ENCODE results near the gene HLF. TPM values are rescaled to one million over a fixed set of nuclear protein-coding genes. Genes with fewer than 3 reads are reported as not detected.

The HLF gene
- total RNA-seq, 2 experiments from 2014 or later: 0.95 to 1.0 TPM

GRCh38 chr17:55254375-55254774 lies 10.4 kb upstream of the HLF start:
- ATAC-seq (no peak), DNase-seq (no peak)
- Mint-ChIP-seq H3K27me3 (peaks cover 13% of the 10 kb centered on the region), H3K27ac (no peak overlapping the region), H3K9me3 (ENCODE audit: low read depth) (no peaks in the 10 kb centered on the region), H3K4me3 (no peak overlapping the region), H3K36me3 (ENCODE audit: low read depth) (no peaks in the 10 kb centered on the region), H3K4me1 (no peaks in the 10 kb centered on the region)
- ChIA-PET CTCF (interaction anchor here (0.7 kb wide), 1 partner anchor 24 kb away, joined by 4 read pairs; no protein-coding TSS in a partner anchor), POLR2A (no interaction called here)
- intact Hi-C loops (cut with DNase I, micrococcal nuclease): no loop called here

DNA sequence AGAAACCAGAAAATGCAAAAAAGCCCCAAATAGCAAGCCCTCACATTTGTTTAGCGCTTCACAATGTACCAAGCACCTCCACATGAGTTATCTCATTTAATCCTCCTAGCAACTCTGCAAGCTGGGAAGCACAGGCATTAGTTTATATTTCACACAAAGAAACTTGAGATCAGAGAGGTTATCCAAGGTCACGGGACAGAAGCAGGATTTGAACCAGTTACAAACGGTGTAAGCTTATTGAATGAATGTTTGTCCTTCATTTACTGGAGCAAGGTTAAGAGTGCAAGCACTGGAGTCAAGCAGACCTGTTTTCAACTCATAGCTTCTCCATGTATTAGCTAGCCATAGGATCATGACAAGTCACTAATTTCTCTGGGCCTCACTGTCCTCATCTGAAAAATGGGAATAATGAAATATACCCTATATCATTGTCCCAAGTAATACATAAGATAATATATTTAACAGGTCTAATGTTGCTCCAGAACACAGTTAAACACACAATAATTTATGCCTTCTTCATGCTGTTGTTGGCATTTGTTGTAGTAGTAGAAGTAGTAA lies 6.1 kb upstream of the HLF start:
- Mint-ChIP-seq H3K27me3 (peaks cover 39% of the 10 kb centered on the region), H3K9me3 (ENCODE audit: low read depth) (no peaks in the 10 kb centered on the region), H3K4me3 (no peak overlapping the region), H3K27ac (no peak overlapping the region), H3K4me1 (peaks cover 4% of the 10 kb centered on the region), H3K36me3 (ENCODE audit: low read depth) (no peaks in the 10 kb centered on the region)
- CTCF ChIA-PET: interaction anchor here (0.7 to 1.2 kb wide), 2 partner anchors 17 to 90 kb away, joined by 3 read pairs; no protein-coding TSS in a partner anchor
- POLR2A ChIA-PET: interaction anchor here (0.6 kb wide), 1 partner anchor 9 kb away, joined by 3 read pairs; no protein-coding TSS in a partner anchor
- intact Hi-C loops (cut with DNase I, micrococcal nuclease): no loop called here
- ATAC-seq: no peak
- DNase-seq: no peak

DNA sequence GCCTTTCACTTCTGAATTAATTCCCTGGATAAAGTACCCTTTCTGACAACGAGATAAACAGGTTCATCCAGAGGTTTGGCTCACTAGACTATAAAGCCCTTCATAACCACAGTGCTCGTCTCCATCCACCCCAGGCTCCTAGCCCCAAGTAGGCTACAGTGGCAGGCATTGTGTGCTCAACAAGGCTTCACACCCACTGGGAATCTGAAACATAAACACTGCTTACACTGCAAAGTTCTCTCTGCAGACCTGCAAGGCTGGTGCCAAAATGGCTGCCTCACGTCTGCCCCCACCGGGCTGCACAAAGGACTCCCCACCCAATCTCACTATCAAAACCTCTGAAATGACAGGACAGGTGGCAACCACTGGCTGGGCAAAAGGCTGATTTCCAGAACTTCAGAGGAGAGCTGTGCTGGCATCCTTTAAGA lies 5.1 kb upstream of the HLF start:
- Mint-ChIP-seq H3K36me3 (ENCODE audit: low read depth) (no peaks in the 10 kb centered on the region), H3K9me3 (ENCODE audit: low read depth) (no peaks in the 10 kb centered on the region), H3K4me3 (no peak overlapping the region), H3K27me3 (peaks cover 48% of the 10 kb centered on the region), H3K27ac (no peak overlapping the region), H3K4me1 (peaks cover 13% of the 10 kb centered on the region)
- ATAC-seq (no peak), DNase-seq (no peak)
- POLR2A ChIA-PET: no interaction called here
- CTCF ChIA-PET: interaction anchor here (1.2 kb wide), 1 partner anchor 89 kb away, joined by 3 read pairs; no protein-coding TSS in a partner anchor
- intact Hi-C loops (cut with DNase I, micrococcal nuclease): loop anchor here in 1 of 2 experiments (10.0 kb wide), 1 partner anchor 155 kb away; no protein-coding TSS in a partner anchor

DNA sequence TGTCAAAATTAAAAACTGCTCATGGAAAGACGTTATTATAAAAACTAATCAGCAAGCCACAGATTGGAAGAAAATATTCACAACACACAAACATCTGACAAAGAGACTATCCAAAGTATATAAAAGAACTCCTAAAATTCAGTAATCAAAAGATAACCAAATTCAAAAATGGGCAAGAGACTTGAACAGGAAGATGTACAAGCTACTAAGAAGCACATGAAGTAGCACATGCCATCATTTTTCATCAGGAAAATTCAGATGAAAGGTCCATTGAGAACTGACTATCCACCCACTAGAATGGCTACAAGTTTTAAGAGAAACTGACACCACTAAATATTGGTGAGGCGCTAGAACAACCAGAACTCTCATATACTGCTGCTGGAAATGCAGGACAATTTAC lies 3.4 kb upstream of the HLF start:
- H3K4me1 Mint-ChIP-seq: peaks cover 16% of the 10 kb centered on the region
- DNase-seq: no peak
- ChIA-PET CTCF (no interaction called here), POLR2A (no interaction called here)
- H3K9me3 Mint-ChIP-seq (ENCODE audit: low read depth): no peaks in the 10 kb centered on the region
- H3K27me3 Mint-ChIP-seq: peaks cover 52% of the 10 kb centered on the region
- intact Hi-C loops (cut with DNase I, micrococcal nuclease): loop anchor here in 1 of 2 experiments (10.0 kb wide), 1 partner anchor 153 kb away; no protein-coding TSS in a partner anchor
- no peak for ATAC-seq
- H3K27ac Mint-ChIP-seq: no peak overlapping the region
- no peaks in the 10 kb centered on the region for H3K36me3 Mint-ChIP-seq (ENCODE audit: low read depth)
- no peak overlapping the region for H3K4me3 Mint-ChIP-seq

DNA sequence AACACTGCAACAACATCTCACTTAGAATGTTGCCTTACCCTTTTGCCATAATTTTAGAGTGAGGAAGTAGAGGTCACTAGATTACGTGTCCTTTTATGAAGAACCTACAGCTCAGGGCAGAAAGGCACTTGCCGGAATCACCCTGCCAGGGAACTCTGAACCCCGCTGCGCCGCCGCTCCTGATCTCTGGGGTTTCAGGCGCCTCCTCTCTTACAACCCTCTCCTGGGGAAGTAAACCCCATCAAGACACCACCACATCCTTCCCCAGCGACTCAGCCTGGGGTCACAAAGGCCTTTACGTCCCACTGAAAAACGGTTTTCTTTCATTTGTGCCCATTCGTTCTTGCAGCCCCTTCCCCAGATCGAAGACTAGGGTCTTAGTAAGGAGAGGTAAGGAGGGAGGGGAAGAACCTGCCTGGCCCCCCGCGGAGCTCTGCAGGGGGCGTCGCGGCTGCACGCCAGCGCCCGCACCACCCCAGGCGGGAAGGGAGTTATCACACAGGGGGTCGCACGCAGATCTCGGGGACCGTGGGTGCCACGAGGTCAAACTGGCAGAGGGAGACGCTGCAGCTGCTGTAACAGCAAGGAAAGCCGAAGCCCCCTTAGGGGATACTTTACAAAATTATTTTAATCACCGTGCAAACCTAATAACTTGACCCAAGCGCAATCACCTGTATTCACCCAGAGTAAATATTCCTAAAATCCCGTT lies 1.0 kb upstream of the HLF start:
- Mint-ChIP-seq H3K9me3 (ENCODE audit: low read depth) (no peaks in the 10 kb centered on the region), H3K36me3 (ENCODE audit: low read depth) (no peaks in the 10 kb centered on the region), H3K4me3 (peak overlapping the region; percentile 31), H3K4me1 (peaks cover 16% of the 10 kb centered on the region), H3K27me3 (peaks cover 58% of the 10 kb centered on the region), H3K27ac (no peak overlapping the region)
- ChIA-PET CTCF (interaction anchor here (0.6 to 1.2 kb wide), 3 partner anchors 8 to 94 kb away, joined by 3 read pairs; no protein-coding TSS in a partner anchor), POLR2A (no interaction called here)
- intact Hi-C loops (cut with DNase I, micrococcal nuclease): loop anchor here (1.0 to 10.0 kb wide), 5 partner anchors 21 to 295 kb away; partner anchors contain the start of genes COX11 (in 1 of the 2) and STXBP4 (in 1 of the 2)
- ATAC-seq: no peak
- DNase-seq: peak; percentile 24

GRCh38 chr17:55264278-55264644 lies 499 bp upstream of the HLF start:
- no peak overlapping the region for H3K27ac Mint-ChIP-seq
- DNase-seq (peak; percentile 7), ATAC-seq (peak; percentile 13)
- CTCF ChIA-PET: interaction anchor here (0.6 to 1.2 kb wide), 3 partner anchors 9 to 94 kb away, joined by 3 read pairs; no protein-coding TSS in a partner anchor
- no peaks in the 10 kb centered on the region for H3K9me3 Mint-ChIP-seq (ENCODE audit: low read depth)
- intact Hi-C loops (cut with DNase I, micrococcal nuclease): loop anchor here (1.0 to 10.0 kb wide), 5 partner anchors 22 to 296 kb away; partner anchors contain the start of genes COX11 (in 1 of the 2) and STXBP4 (in 1 of the 2)
- peak overlapping the region; percentile 31 for H3K4me3 Mint-ChIP-seq
- POLR2A ChIA-PET: no interaction called here
- H3K36me3 Mint-ChIP-seq (ENCODE audit: low read depth): no peaks in the 10 kb centered on the region
- H3K27me3 Mint-ChIP-seq: peaks cover 58% of the 10 kb centered on the region
- peaks cover 16% of the 10 kb centered on the region for H3K4me1 Mint-ChIP-seq

- H3K4me3 Mint-ChIP-seq: peak overlapping the region; percentile 47
These were observed 706 bp downstream of the HLF start for GRCh38 chr17:55265311-55266021.

DNA sequence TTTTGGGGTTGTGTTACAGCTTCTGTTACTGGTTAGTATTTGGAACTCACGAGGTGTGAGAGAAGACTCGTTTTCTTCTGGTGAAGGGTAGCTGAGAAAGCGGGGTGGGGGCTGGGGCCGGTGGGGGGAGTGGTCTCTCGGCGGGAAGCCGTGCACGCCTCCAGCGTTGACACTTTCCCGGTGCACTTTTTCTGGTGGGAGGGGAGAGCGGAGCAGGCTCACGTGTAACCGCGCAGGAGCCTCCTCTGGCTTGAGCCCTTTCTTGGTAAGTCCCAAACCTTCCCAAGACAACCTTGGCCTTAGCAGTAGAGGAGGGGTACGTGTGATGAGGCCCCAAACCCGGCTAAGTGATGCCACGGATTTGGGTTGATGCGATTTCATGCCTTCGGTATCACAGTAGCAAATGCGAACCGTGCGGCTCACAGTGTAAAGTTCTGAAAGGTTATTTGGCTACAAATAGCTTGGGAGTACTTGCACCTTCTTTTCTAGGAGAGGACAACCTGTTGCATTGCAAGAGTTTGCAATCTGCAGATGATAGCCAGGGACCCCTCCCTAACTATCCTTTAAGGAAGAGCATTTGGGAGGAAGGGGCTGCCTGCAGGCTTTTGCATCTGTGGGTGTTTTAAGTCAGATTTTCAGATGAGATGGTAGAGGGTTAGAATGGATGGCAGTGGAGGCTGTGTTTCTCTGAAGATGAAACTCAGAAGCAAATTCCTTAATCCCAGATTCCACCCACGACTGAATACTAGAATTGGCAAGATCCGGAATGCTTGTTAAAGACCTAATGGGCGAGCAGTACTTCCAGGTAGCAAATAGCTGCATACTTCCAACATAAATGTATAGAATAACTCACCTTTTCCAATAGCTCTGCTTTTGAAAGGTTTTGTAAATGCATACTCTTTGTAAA lies 1.5 kb downstream of the HLF start:
- intact Hi-C loops (cut with DNase I, micrococcal nuclease): loop anchor here in 1 of 2 experiments (10.0 kb wide), 1 partner anchor 148 kb away; no protein-coding TSS in a partner anchor
- ChIA-PET CTCF (interaction anchor here (0.6 to 1.2 kb wide), 2 partner anchors 17 to 83 kb away, joined by 3 to 4 read pairs; no protein-coding TSS in a partner anchor), POLR2A (no interaction called here)
- Mint-ChIP-seq H3K27me3 (peaks cover 51% of the 10 kb centered on the region), H3K36me3 (ENCODE audit: low read depth) (no peaks in the 10 kb centered on the region), H3K27ac (no peak overlapping the region), H3K9me3 (ENCODE audit: low read depth) (no peaks in the 10 kb centered on the region), H3K4me1 (peaks cover 16% of the 10 kb centered on the region), H3K4me3 (peak overlapping the region; percentile 47)
- DNase-seq (peak; percentile 10), ATAC-seq (no peak)

More at GRCh38 chr17:55265311-55266021, 706 bp downstream of the HLF start:
- DNase-seq: peak; percentile 30
- Mint-ChIP-seq H3K27ac (no peak overlapping the region), H3K9me3 (ENCODE audit: low read depth) (no peaks in the 10 kb centered on the region), H3K4me1 (peaks cover 16% of the 10 kb centered on the region), H3K27me3 (peaks cover 52% of the 10 kb centered on the region), H3K36me3 (ENCODE audit: low read depth) (no peaks in the 10 kb centered on the region)
- ChIA-PET CTCF (no interaction called here), POLR2A (no interaction called here)
- peak; percentile 25 for ATAC-seq
- intact Hi-C loops (cut with DNase I, micrococcal nuclease): loop anchor here in 1 of 2 experiments (10.0 kb wide), 1 partner anchor 149 kb away; no protein-coding TSS in a partner anchor

DNA sequence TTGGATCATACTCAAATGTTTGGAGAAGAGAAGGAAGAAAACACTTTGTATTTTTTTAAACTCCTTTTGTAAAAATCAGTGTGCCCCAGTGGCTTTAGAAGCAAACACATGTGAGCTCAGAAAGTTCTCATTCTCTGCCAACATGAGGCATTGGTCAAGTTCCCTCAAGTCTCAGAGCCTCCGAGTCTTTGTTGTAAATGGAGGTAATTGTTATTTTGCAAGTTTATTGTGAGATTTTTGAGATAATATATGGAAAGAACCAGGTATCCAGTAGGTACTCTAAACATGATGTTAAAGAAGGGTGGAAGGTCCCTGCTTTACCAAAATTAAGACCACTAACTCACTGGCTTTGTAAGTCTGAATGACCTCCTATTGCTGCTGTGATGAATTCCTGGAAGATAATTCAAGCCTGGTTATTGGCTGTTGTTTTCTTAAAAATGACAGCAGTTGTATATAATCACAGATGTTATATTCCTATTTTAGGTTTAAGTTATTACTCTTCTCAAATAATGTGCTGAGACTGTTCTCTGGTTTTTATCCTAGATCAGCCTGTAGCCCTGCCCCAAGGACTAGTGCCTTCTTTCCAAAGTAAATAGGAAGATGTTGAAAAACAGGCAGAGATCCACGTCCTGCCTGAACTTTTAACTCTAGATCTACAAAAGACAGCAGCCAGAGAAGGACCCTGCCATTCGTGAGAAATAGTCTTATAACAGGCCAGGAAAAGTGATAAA lies 2.4 kb downstream of the HLF start:
- Mint-ChIP-seq H3K4me3 (no peak overlapping the region), H3K27me3 (peaks cover 47% of the 10 kb centered on the region), H3K9me3 (ENCODE audit: low read depth) (no peaks in the 10 kb centered on the region), H3K27ac (no peak overlapping the region), H3K36me3 (ENCODE audit: low read depth) (no peaks in the 10 kb centered on the region), H3K4me1 (peaks cover 16% of the 10 kb centered on the region)
- DNase-seq (no peak), ATAC-seq (no peak)
- intact Hi-C loops (cut with DNase I, micrococcal nuclease): loop anchor here in 1 of 2 experiments (10.0 kb wide), 1 partner anchor 148 kb away; no protein-coding TSS in a partner anchor
- ChIA-PET CTCF (interaction anchor here (0.6 to 1.2 kb wide), 2 partner anchors 16 to 83 kb away, joined by 3 to 4 read pairs; no protein-coding TSS in a partner anchor), POLR2A (no interaction called here)

All from activated CD4-positive, alpha-beta T cell treated with anti-CD3 and anti-CD28 coated beads for 36 hours (primary cell).